ENCODE results near the gene ZNF700. TPM values are rescaled to one million over a fixed set of nuclear protein-coding genes. Genes with fewer than 3 reads are reported as not detected.

The ZNF700 gene
- total and polyA plus RNA-seq, 9 of the 15 experiments (the other 6 are each of a cell fraction or from before 2014, with no cell fraction given): 10.3 to 24.7 (median 14.1) TPM

Small RNA genes within 50 kb of the gene (small RNA-seq; reads per million reads assigned to genes)
- not detected for gene RNA5SP464

Other genes starting within 250 kb of the ZNF700 start
Only the 7 nearest of the 13 such genes appear.
- gene ZNF491, start 126.6 kb upstream of the ZNF700 start, total RNA-seq (2014; rRNA removed): 0.27 and 0.53 TPM in 2 replicates
- gene ZNF491, start 126.6 kb upstream of the ZNF700 start, total RNA-seq (2014; rRNA removed; fragmentation: Illumina TruSeq; extraction: Trizol): 0.61 and 0.95 TPM in 2 replicates
- 0.34 and 0.65 TPM in 2 replicates for gene ZNF491, start 126.6 kb upstream of the ZNF700 start, total RNA-seq (2015; rRNA removed; fragmentation: Illumina TruSeq; extraction: Trizol)
- 0.38 and 0.51 TPM in 2 replicates for gene ZNF491, start 126.6 kb upstream of the ZNF700 start, total RNA-seq (2021)
- 0.56 and 0.70 TPM in 2 replicates for gene ZNF491, start 126.6 kb upstream of the ZNF700 start, polyA plus RNA-seq (2011; rRNA removed)
- gene ZNF491, start 126.6 kb upstream of the ZNF700 start, polyA plus RNA-seq (2014; fragmentation: Illumina TruSeq; extraction: Trizol): 0.25 and 0.28 TPM in 2 replicates
- under 1 TPM in 1 of 2 experiments, not detected in 1; 0.24 TPM for gene ZNF491, start 126.6 kb upstream of the ZNF700 start, polyA plus RNA-seq (2014; fragmentation: Nextera tagmentation; extraction: Ambion mirVana)
- gene ZNF491, start 126.6 kb upstream of the ZNF700 start, polyA plus RNA-seq (2014; rRNA removed): 0.19 and 0.22 TPM in 2 replicates
- gene ZNF440, start 110.8 kb upstream of the ZNF700 start, total RNA-seq (2014; rRNA removed): 13.4 and 18.1 TPM in 2 replicates
- 32.6 and 36.4 TPM in 2 replicates for gene ZNF440, start 110.8 kb upstream of the ZNF700 start, total RNA-seq (2014; rRNA removed; fragmentation: Illumina TruSeq; extraction: Trizol)
- 25.3 and 26.9 TPM in 2 replicates for gene ZNF440, start 110.8 kb upstream of the ZNF700 start, total RNA-seq (2015; rRNA removed; fragmentation: Illumina TruSeq; extraction: Trizol)
- gene ZNF440, start 110.8 kb upstream of the ZNF700 start, total RNA-seq (2021): 19.1 and 19.3 TPM in 2 replicates
- 16.6 and 19.5 TPM in 2 replicates for gene ZNF440, start 110.8 kb upstream of the ZNF700 start, polyA plus RNA-seq (2011; rRNA removed)
- gene ZNF440, start 110.8 kb upstream of the ZNF700 start, polyA plus RNA-seq (2014; fragmentation: Illumina TruSeq; extraction: Trizol): 12.1 and 12.7 TPM in 2 replicates
- 1 to 10 TPM; 5.9 to 6.1 TPM for gene ZNF440, start 110.8 kb upstream of the ZNF700 start, polyA plus RNA-seq (2014; fragmentation: Nextera tagmentation; extraction: Ambion mirVana)
- gene ZNF440, start 110.8 kb upstream of the ZNF700 start, polyA plus RNA-seq (2014; rRNA removed): 12.2 and 13.3 TPM in 2 replicates
- gene ZNF439, start 76.4 kb upstream of the ZNF700 start, total RNA-seq (2014; rRNA removed): 0.18 TPM in 1 of 2 replicates, not detected in the other
- gene ZNF439, start 76.4 kb upstream of the ZNF700 start, total RNA-seq (2014; rRNA removed; fragmentation: Illumina TruSeq; extraction: Trizol): 0.11 and 0.13 TPM in 2 replicates
- gene ZNF439, start 76.4 kb upstream of the ZNF700 start, total RNA-seq (2015; rRNA removed; fragmentation: Illumina TruSeq; extraction: Trizol): not detected in 2 replicates
- 0.11 TPM in 2 replicates for gene ZNF439, start 76.4 kb upstream of the ZNF700 start, total RNA-seq (2021)
- gene ZNF439, start 76.4 kb upstream of the ZNF700 start, polyA plus RNA-seq (2011; rRNA removed): 0.10 and 0.16 TPM in 2 replicates
- 0.07 TPM in 1 of 2 replicates, not detected in the other for gene ZNF439, start 76.4 kb upstream of the ZNF700 start, polyA plus RNA-seq (2014; fragmentation: Illumina TruSeq; extraction: Trizol)
- gene ZNF439, start 76.4 kb upstream of the ZNF700 start, polyA plus RNA-seq (2014; fragmentation: Nextera tagmentation; extraction: Ambion mirVana): under 1 TPM in 1 of 2 experiments, not detected in 1; 0.04 TPM
- not detected in 2 replicates for gene ZNF439, start 76.4 kb upstream of the ZNF700 start, polyA plus RNA-seq (2014; rRNA removed)
- 2.2 and 2.3 TPM in 2 replicates for gene ZNF69, start 37.3 kb upstream of the ZNF700 start, total RNA-seq (2014; rRNA removed)
- 5.0 and 5.4 TPM in 2 replicates for gene ZNF69, start 37.3 kb upstream of the ZNF700 start, total RNA-seq (2014; rRNA removed; fragmentation: Illumina TruSeq; extraction: Trizol)
- 4.6 and 5.4 TPM in 2 replicates for gene ZNF69, start 37.3 kb upstream of the ZNF700 start, total RNA-seq (2015; rRNA removed; fragmentation: Illumina TruSeq; extraction: Trizol)
- gene ZNF69, start 37.3 kb upstream of the ZNF700 start, total RNA-seq (2021): 2.6 and 4.1 TPM in 2 replicates
- 2.8 and 3.6 TPM in 2 replicates for gene ZNF69, start 37.3 kb upstream of the ZNF700 start, polyA plus RNA-seq (2011; rRNA removed)
- gene ZNF69, start 37.3 kb upstream of the ZNF700 start, polyA plus RNA-seq (2014; fragmentation: Illumina TruSeq; extraction: Trizol): 2.5 and 3.3 TPM in 2 replicates
- 1 to 10 TPM; 3.5 to 4.8 TPM for gene ZNF69, start 37.3 kb upstream of the ZNF700 start, polyA plus RNA-seq (2014; fragmentation: Nextera tagmentation; extraction: Ambion mirVana)
- 1.4 and 5.4 TPM in 2 replicates for gene ZNF69, start 37.3 kb upstream of the ZNF700 start, polyA plus RNA-seq (2014; rRNA removed)
- gene ZNF763, start 39.9 kb downstream of the ZNF700 start, total RNA-seq (2014; rRNA removed): not detected in 2 replicates
- 0.11 and 0.29 TPM in 2 replicates for gene ZNF763, start 39.9 kb downstream of the ZNF700 start, total RNA-seq (2014; rRNA removed; fragmentation: Illumina TruSeq; extraction: Trizol)
- 0.19 and 0.22 TPM in 2 replicates for gene ZNF763, start 39.9 kb downstream of the ZNF700 start, total RNA-seq (2015; rRNA removed; fragmentation: Illumina TruSeq; extraction: Trizol)
- gene ZNF763, start 39.9 kb downstream of the ZNF700 start, total RNA-seq (2021): 0.22 TPM in 1 of 2 replicates, not detected in the other
- gene ZNF763, start 39.9 kb downstream of the ZNF700 start, polyA plus RNA-seq (2011; rRNA removed): 0.10 and 0.22 TPM in 2 replicates
- 0.14 and 0.28 TPM in 2 replicates for gene ZNF763, start 39.9 kb downstream of the ZNF700 start, polyA plus RNA-seq (2014; fragmentation: Illumina TruSeq; extraction: Trizol)
- under 1 TPM in 1 of 2 experiments, not detected in 1; 0.08 TPM for gene ZNF763, start 39.9 kb downstream of the ZNF700 start, polyA plus RNA-seq (2014; fragmentation: Nextera tagmentation; extraction: Ambion mirVana)
- gene ZNF763, start 39.9 kb downstream of the ZNF700 start, polyA plus RNA-seq (2014; rRNA removed): not detected in 2 replicates
- gene ZNF433, start 110.6 kb downstream of the ZNF700 start, total RNA-seq (2014; rRNA removed): 2.6 and 3.0 TPM in 2 replicates
- 3.9 and 4.7 TPM in 2 replicates for gene ZNF433, start 110.6 kb downstream of the ZNF700 start, total RNA-seq (2014; rRNA removed; fragmentation: Illumina TruSeq; extraction: Trizol)
- 3.6 and 3.8 TPM in 2 replicates for gene ZNF433, start 110.6 kb downstream of the ZNF700 start, total RNA-seq (2015; rRNA removed; fragmentation: Illumina TruSeq; extraction: Trizol)
- 2.2 and 3.0 TPM in 2 replicates for gene ZNF433, start 110.6 kb downstream of the ZNF700 start, total RNA-seq (2021)
- 0.53 and 2.0 TPM in 2 replicates for gene ZNF433, start 110.6 kb downstream of the ZNF700 start, polyA plus RNA-seq (2011; rRNA removed)
- gene ZNF433, start 110.6 kb downstream of the ZNF700 start, polyA plus RNA-seq (2014; fragmentation: Illumina TruSeq; extraction: Trizol): 3.4 and 4.0 TPM in 2 replicates
- 1 to 10 TPM; 2.9 to 4.1 TPM for gene ZNF433, start 110.6 kb downstream of the ZNF700 start, polyA plus RNA-seq (2014; fragmentation: Nextera tagmentation; extraction: Ambion mirVana)
- gene ZNF433, start 110.6 kb downstream of the ZNF700 start, polyA plus RNA-seq (2014; rRNA removed): 2.3 and 4.1 TPM in 2 replicates
- gene ZNF878, start 127.9 kb downstream of the ZNF700 start, total RNA-seq (2014; rRNA removed): 0.50 and 0.65 TPM in 2 replicates
- gene ZNF878, start 127.9 kb downstream of the ZNF700 start, total RNA-seq (2014; rRNA removed; fragmentation: Illumina TruSeq; extraction: Trizol): 1.4 and 2.1 TPM in 2 replicates
- gene ZNF878, start 127.9 kb downstream of the ZNF700 start, total RNA-seq (2015; rRNA removed; fragmentation: Illumina TruSeq; extraction: Trizol): 0.45 and 0.91 TPM in 2 replicates
- 0.78 and 1.2 TPM in 2 replicates for gene ZNF878, start 127.9 kb downstream of the ZNF700 start, total RNA-seq (2021)
- gene ZNF878, start 127.9 kb downstream of the ZNF700 start, polyA plus RNA-seq (2011; rRNA removed): 0.12 and 0.46 TPM in 2 replicates
- gene ZNF878, start 127.9 kb downstream of the ZNF700 start, polyA plus RNA-seq (2014; fragmentation: Illumina TruSeq; extraction: Trizol): 0.30 and 0.56 TPM in 2 replicates
- gene ZNF878, start 127.9 kb downstream of the ZNF700 start, polyA plus RNA-seq (2014; fragmentation: Nextera tagmentation; extraction: Ambion mirVana): under 1 TPM; 0.38 TPM
- 0.30 TPM in 2 replicates for gene ZNF878, start 127.9 kb downstream of the ZNF700 start, polyA plus RNA-seq (2014; rRNA removed)